ENCODE measurements around the gene ARTN.

DNA sequence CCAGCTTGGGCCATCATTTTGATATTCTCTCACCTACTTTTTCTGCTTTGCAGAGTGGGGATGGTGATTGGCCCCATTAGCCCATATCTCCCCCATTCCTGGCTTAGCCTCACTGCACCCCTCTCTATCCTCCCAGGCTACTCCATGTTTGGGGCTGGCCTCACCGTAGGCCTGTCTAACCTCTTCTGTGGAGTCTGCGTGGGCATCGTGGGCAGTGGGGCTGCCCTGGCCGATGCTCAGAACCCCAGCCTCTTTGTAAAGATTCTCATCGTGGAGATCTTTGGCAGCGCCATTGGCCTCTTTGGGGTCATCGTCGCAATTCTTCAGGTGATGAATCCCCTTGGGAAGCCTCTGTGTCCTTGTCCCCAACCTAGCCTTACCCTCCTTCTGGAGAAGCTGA is 43.3 kb downstream of the ARTN start:
- TF ChIP-seq, protein P1, sequence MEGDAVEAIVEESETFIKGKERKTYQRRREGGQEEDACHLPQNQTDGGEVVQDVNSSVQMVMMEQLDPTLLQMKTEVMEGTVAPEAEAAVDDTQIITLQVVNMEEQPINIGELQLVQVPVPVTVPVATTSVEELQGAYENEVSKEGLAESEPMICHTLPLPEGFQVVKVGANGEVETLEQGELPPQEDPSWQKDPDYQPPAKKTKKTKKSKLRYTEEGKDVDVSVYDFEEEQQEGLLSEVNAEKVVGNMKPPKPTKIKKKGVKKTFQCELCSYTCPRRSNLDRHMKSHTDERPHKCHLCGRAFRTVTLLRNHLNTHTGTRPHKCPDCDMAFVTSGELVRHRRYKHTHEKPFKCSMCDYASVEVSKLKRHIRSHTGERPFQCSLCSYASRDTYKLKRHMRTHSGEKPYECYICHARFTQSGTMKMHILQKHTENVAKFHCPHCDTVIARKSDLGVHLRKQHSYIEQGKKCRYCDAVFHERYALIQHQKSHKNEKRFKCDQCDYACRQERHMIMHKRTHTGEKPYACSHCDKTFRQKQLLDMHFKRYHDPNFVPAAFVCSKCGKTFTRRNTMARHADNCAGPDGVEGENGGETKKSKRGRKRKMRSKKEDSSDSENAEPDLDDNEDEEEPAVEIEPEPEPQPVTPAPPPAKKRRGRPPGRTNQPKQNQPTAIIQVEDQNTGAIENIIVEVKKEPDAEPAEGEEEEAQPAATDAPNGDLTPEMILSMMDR (IDR thresholded peaks at IDR 0.05), result no peak
- TF ChIP-seq POLR2A (IDR thresholded peaks at IDR 0.05), result no peak
